HFF-Myc (cell line): ENCODE results near the gene POU5F2.
A peak's percentile ranks its signal among the peaks of the same experiment; 100 is the strongest.

Experiments
- DNase-seq: peaks from one replicate; pipeline ENCODE4 v3.0.0-alpha.2; 2011; ENCODE audit warnings: low read depth; ENCODE audit errors: extremely low read depth
- H3K4me3 ChIP-seq: replicated peaks from 2 replicates; pipeline ENCODE4 v1.5.1; 2011; ENCODE audit warnings: low read depth, mild to moderate bottlenecking, control low read depth, low read length
- CTCF ChIP-seq: IDR thresholded peaks from 2 replicates; pipeline ENCODE4 v1.5.1; 2012; ENCODE audit warnings: mild to moderate bottlenecking, low read depth, low read length, control low read depth; ENCODE audit errors: missing control alignments

The POU5F2 gene

GRCh38 chr5:93741136-93741811 lies at the start of gene POU5F2:
TSS of gene POU5F2 (minus strand) at chr5:93741600. CDS start at chr5:93741563, 37 bp downstream.
- H3K4me3 ChIP-seq, result no peak within 1 kb of the TSS
- TF ChIP-seq CTCF, result no peak
- no peak for DNase-seq

GRCh38 chr5:93790401-93790800 lies 49.0 kb upstream of the POU5F2 start:
- H3K4me3 ChIP-seq, result no peak overlapping the region
- DNase-seq, result no peak

GRCh38 chr5:93789173-93790067 lies 48.0 kb upstream of the POU5F2 start:
- peak; percentile 4 for TF ChIP-seq CTCF
- no peak overlapping the region for H3K4me3 ChIP-seq
- peak; percentile 66 for DNase-seq

More at GRCh38 chr5:93790401-93790800, 49.0 kb upstream of the POU5F2 start:
- no peak for TF ChIP-seq CTCF

GRCh38 chr5:93787598-93787997 lies 46.2 kb upstream of the POU5F2 start:
- H3K4me3 ChIP-seq, result no peak overlapping the region
- no peak for TF ChIP-seq CTCF
- no peak for DNase-seq

- no peak overlapping the region for H3K4me3 ChIP-seq
- DNase-seq, result no peak
- no peak for TF ChIP-seq CTCF
Measured at GRCh38 chr5:93785475-93785874, 44.1 kb upstream of the POU5F2 start.

- no peak overlapping the region for H3K4me3 ChIP-seq
- TF ChIP-seq CTCF, result no peak
- no peak for DNase-seq
Measured at GRCh38 chr5:93782978-93783377, 41.6 kb upstream of the POU5F2 start.
